Stimulated activated CD8-positive, alpha-beta memory T cell treated with anti-CD3 and anti-CD28 coated beads, Interleukin-4, amount 100 ng/mL, for 24 hours (primary cell): ENCODE data around the gene RBCK1.
"Not testable (repeated sequence)": the region's sequence is repeated elsewhere in the genome, so short reads cannot be mapped to it uniquely, and the experiment has no call there.

Source experiments
- DNase-seq: peaks from one replicate; pipeline ENCODE4 v3.0.0-alpha.2; 2020; ENCODE audit warnings: low read depth

RBCK1 gene

GRCh38 chr20:472889-473292 lies 64.8 kb downstream of the RBCK1 start:
- no peak for DNase-seq

GRCh38 chr20:474581-474980 lies 66.5 kb downstream of the RBCK1 start:
- no peak for DNase-seq

GRCh38 chr20:475463-476357 lies 67.6 kb downstream of the RBCK1 start:
- DNase-seq, result no peak

- not testable (repeated sequence) for DNase-seq
Observed at GRCh38 chr20:476561-477249, 68.6 kb downstream of the RBCK1 start.

- DNase-seq, result no peak
Observed at GRCh38 chr20:478010-478948, 70.2 kb downstream of the RBCK1 start.

GRCh38 chr20:478949-479429 lies 70.9 kb downstream of the RBCK1 start:
- no peak for DNase-seq

GRCh38 chr20:479487-479886 lies 71.4 kb downstream of the RBCK1 start:
- DNase-seq, result no peak

- DNase-seq, result no peak
Observed at GRCh38 chr20:480044-480443, 71.9 kb downstream of the RBCK1 start.

- DNase-seq, result no peak
Observed at GRCh38 chr20:481167-481566, 73.1 kb downstream of the RBCK1 start.
